Stimulated activated CD4-positive, alpha-beta T cell treated with anti-CD3 and anti-CD28 coated beads, Interleukin-4, amount 100 ng/mL, for 1 hour (primary cell): Measurements from ENCODE around the gene SPRY4.
"Not testable (repeated sequence)": the region's sequence is repeated elsewhere in the genome, so short reads cannot be mapped to it uniquely, and the experiment has no call there.

ENCODE experiments used
- DNase-seq: peaks from one replicate; pipeline ENCODE4 v3.0.0-alpha.2; 2020

The SPRY4 gene

GRCh38 chr5:142324871-142325724, at the start of gene SPRY4:
Gene SPRY4, minus strand, starts transcription at chr5:142325021. Its CDS starts 9,913 bp downstream, at chr5:142315108.
- DNase-seq, result peak; percentile 84

GRCh38 chr5:142368529-142368928, 43.7 kb upstream of the SPRY4 start:
- DNase-seq, result no peak

GRCh38 chr5:142366007-142366406, 41.2 kb upstream of the SPRY4 start:
- DNase-seq, result no peak

- DNase-seq, result no peak
These were observed 39.7 kb upstream of the SPRY4 start for GRCh38 chr5:142364251-142365145.

GRCh38 chr5:142363619-142363963, 38.8 kb upstream of the SPRY4 start:
- DNase-seq, result no peak

GRCh38 chr5:142362193-142362592, 37.4 kb upstream of the SPRY4 start:
- DNase-seq, result not testable (repeated sequence)

- no peak for DNase-seq
These were observed 35.8 kb upstream of the SPRY4 start for GRCh38 chr5:142360607-142361120.

GRCh38 chr5:142360051-142360498, 35.3 kb upstream of the SPRY4 start:
- no peak for DNase-seq

- no peak for DNase-seq
These were observed 33.8 kb upstream of the SPRY4 start for GRCh38 chr5:142358648-142359047.

GRCh38 chr5:142358121-142358520, 33.3 kb upstream of the SPRY4 start:
- no peak for DNase-seq

- DNase-seq, result no peak
These were observed 32.8 kb upstream of the SPRY4 start for GRCh38 chr5:142357469-142358090.

- peak; percentile 93 for DNase-seq
These were observed 32.1 kb upstream of the SPRY4 start for GRCh38 chr5:142356716-142357468.

GRCh38 chr5:142356349-142356715, 31.5 kb upstream of the SPRY4 start:
- DNase-seq, result no peak

GRCh38 chr5:142353071-142353472, 28.3 kb upstream of the SPRY4 start:
- DNase-seq, result no peak

- no peak for DNase-seq
These were observed 25.2 kb upstream of the SPRY4 start for GRCh38 chr5:142350021-142350420.

- no peak for DNase-seq
These were observed 21.9 kb upstream of the SPRY4 start for GRCh38 chr5:142346706-142347105.

GRCh38 chr5:142344915-142345314, 20.1 kb upstream of the SPRY4 start:
- DNase-seq, result not testable (repeated sequence)

- no peak for DNase-seq
These were observed 18.7 kb upstream of the SPRY4 start for GRCh38 chr5:142343531-142343930.

GRCh38 chr5:142342128-142342981, 17.5 kb upstream of the SPRY4 start:
- DNase-seq, result no peak

GRCh38 chr5:142339781-142340180, 15.0 kb upstream of the SPRY4 start:
- no peak for DNase-seq

- DNase-seq, result no peak
These were observed 9.7 kb upstream of the SPRY4 start for GRCh38 chr5:142334538-142334937.
